DMS53 (cell line): ENCODE measurements around the gene MUC12.
"Not testable (repeated sequence)": the region's sequence is repeated elsewhere in the genome, so short reads cannot be mapped to it uniquely, and the experiment has no call there.

Experiments
- DNase-seq: peaks from one replicate; lab custom pipeline; 2025; lab: John Stamatoyannopoulos, UW

MUC12 gene

GRCh38 chr7:101064176-101064550 lies 94.8 kb downstream of the MUC12 start:
- not testable (repeated sequence) for DNase-seq

GRCh38 chr7:101065162-101065561 lies 95.8 kb downstream of the MUC12 start:
- DNase-seq = not testable (repeated sequence)

GRCh38 chr7:101066141-101066832 lies 96.9 kb downstream of the MUC12 start:
- no peak for DNase-seq

GRCh38 chr7:101066833-101067177 lies 97.4 kb downstream of the MUC12 start:
- no peak for DNase-seq

GRCh38 chr7:101068401-101068800 lies 99.0 kb downstream of the MUC12 start:
- DNase-seq = no peak
